ENCODE measurements around the gene RRAS.

Gene RRAS

DNA sequence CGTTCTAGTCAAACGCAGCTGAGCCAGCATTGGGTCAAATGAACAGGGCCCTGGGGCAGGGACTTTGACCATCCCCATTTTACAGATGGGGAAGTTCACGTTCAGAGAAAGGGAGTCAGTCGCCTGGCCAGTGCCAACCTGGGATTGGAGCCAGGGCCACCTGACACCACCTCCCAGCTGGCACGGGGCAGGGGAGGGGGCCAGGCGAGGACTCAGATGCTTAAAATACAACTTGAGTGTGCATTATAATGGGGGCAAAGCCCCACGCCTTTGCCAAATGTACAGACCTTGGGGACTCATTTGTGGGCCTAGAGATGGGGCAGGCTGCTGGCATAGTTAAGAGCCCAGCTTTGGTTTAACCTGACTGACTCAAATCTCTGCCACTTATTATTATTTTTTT lies 34.3 kb downstream of the RRAS start:
- DNase-seq, result no peak
- H3K4me1 ChIP-seq, result no peaks in the 10 kb centered on the region
- H3K9me3 ChIP-seq, result no peaks in the 10 kb centered on the region
- H3K36me3 ChIP-seq, result peaks cover 31 to 95% (median 83%) of the 10 kb centered on the region in 3 donors
- no peak overlapping the region for H3K4me3 ChIP-seq
- H3K27ac ChIP-seq, result no peak overlapping the region
- intact Hi-C loops (cut with DNase I; ENCODE audit: low total_unique reads), result no loop called here
- no peak for TF ChIP-seq CTCF (IDR thresholded peaks at IDR 0.05)
- no peaks in the 10 kb centered on the region for H3K27me3 ChIP-seq

DNA sequence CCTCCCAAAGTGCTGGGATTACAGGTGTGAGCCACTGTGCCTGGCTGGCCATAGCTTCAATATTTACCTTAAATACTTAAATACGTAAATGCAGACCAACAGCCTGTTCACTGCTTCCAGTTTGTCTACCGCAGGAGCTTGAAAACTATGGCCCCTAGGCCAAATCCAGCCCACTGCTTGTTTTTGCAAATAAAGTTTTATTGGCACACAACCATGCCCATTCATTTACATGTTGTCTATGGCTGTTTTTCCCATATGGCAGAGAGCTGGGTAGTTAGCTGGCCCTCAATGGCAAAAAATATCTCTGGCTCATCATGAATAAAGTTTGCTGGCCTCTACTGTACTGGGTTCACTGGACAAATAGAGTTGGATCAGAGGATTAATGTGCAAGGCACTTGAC lies 37.1 kb downstream of the RRAS start:
- peaks cover 40 to 94% (median 84%) of the 10 kb centered on the region in 3 donors for H3K36me3 ChIP-seq
- no peaks in the 10 kb centered on the region for H3K9me3 ChIP-seq
- H3K27me3 ChIP-seq, result no peaks in the 10 kb centered on the region
- no peak overlapping the region for H3K4me3 ChIP-seq
- intact Hi-C loops (cut with DNase I; ENCODE audit: low total_unique reads), result no loop called here
- no peak for DNase-seq
- TF ChIP-seq CTCF (IDR thresholded peaks at IDR 0.05), result no peak
- H3K27ac ChIP-seq, result no peak overlapping the region
- H3K4me1 ChIP-seq, result no peaks in the 10 kb centered on the region

- TF ChIP-seq CTCF (IDR thresholded peaks at IDR 0.05), result no peak
- Histone ChIP-seq H3K9me3 (no peaks in the 10 kb centered on the region), H3K36me3 (peaks cover 51 to 98% (median 94%) of the 10 kb centered on the region in 3 donors), H3K4me3 (no peak overlapping the region), H3K27me3 (no peaks in the 10 kb centered on the region), H3K4me1 (no peaks in the 10 kb centered on the region), H3K27ac (no peak overlapping the region)
- DNase-seq, result no peak
- intact Hi-C loops (cut with DNase I; ENCODE audit: low total_unique reads), result no loop called here
Measured at GRCh38 chr19:49601482-49602038, 38.4 kb downstream of the RRAS start.

DNA sequence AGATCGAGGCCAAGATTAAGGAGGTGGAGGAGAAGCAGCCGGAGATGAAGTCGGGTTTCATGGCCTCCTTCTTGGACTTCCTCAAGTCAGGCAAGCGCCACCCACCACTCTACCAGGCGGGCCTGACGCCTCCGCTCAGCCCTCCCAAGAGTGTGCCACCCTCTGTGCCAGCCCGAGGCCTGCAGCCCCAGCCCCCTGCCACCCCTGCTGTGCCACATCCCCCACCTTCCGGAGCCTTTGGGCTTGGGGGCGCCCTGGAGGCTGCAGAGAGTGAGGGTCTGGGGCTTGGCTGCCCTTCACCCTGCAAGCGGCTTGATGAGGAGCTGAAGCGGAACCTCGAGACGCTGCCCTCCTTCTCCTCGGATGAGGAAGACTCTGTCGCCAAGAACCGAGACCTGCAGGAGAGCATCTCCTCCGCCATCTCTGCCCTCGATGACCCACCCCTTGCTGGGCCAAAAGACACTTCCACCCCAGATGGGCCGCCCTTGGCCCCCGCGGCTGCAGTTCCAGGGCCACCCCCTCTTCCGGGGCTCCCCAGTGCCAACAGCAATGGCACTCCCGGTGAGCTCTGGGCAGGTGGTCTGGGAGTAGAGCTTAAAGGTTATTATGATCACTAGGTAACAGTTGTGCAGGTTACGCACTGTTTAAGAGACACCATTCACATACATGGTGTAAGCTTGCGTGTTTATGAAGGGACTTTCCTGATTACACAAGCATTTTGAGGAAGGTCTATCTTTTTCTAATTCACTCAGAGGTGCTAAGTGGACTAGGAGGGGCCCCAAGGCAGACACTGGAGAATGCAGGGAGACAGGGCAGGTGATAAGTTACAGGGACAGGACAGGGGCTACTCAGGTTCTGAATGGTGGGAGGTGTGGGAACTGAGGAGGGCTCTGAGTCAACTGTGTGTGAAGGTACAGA lies 40.3 kb downstream of the RRAS start:
- Histone ChIP-seq H3K4me3 (no peak overlapping the region), H3K27ac (no peak overlapping the region), H3K9me3 (no peaks in the 10 kb centered on the region), H3K4me1 (peaks cover 0 to 3% (median 0%) of the 10 kb centered on the region in 4 donors), H3K27me3 (no peaks in the 10 kb centered on the region), H3K36me3 (peaks cover 56 to 99% (median 96%) of the 10 kb centered on the region in 3 donors)
- no peak for TF ChIP-seq CTCF (IDR thresholded peaks at IDR 0.05)
- DNase-seq, result no peak
- intact Hi-C loops (cut with DNase I; ENCODE audit: low total_unique reads), result no loop called here

DNA sequence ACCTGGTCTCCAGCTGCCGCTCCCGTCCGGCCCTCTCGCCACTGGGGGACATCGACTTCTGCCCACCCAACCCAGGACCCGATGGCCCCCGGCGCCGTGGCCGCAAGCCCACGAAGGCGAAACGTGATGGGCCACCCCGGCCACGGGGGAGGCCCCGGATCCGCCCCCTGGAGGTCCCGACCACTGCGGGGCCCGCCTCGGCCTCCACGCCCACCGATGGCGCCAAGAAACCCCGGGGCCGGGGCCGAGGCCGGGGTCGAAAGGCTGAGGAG lies 42.3 kb downstream of the RRAS start:
- no peak for DNase-seq
- H3K4me3 ChIP-seq, result no peak overlapping the region
- no peak for TF ChIP-seq CTCF (IDR thresholded peaks at IDR 0.05)
- H3K27me3 ChIP-seq, result no peaks in the 10 kb centered on the region
- H3K36me3 ChIP-seq, result peaks cover 49 to 86% (median 82%) of the 10 kb centered on the region in 3 donors
- no peaks in the 10 kb centered on the region for H3K9me3 ChIP-seq
- intact Hi-C loops (cut with DNase I; ENCODE audit: low total_unique reads), result no loop called here
- H3K27ac ChIP-seq, result no peak overlapping the region
- peaks cover 0 to 20% (median 10%) of the 10 kb centered on the region in 4 donors for H3K4me1 ChIP-seq

All from tibial artery (tissue), 4 donors.